HepG2 (cell line): ENCODE results near the gene TTC31. TPM values are rescaled to one million over a fixed set of nuclear protein-coding genes. Genes with fewer than 3 reads are reported as not detected.

Experiments
- GABPA ChIP-seq, 2 experiments: IDR thresholded peaks; 2 replicates each; pipeline ENCODE4 v1.6.1; 2011 to 2016; ENCODE audit warnings: low read depth in 2 of 2, low read length in 1 of 2, missing biosample characterization in 1 of 2, missing genetic modification characterization in 1 of 2
- MIER3 ChIP-seq: IDR thresholded peaks from 2 replicates; pipeline ENCODE4 v1.6.1; 2016; ENCODE audit warnings: missing compliant biosample characterization, borderline replicate concordance
- MTF2 ChIP-seq: sonication (generic); formaldehyde crosslinking; IDR thresholded peaks from 2 replicates; pipeline ENCODE4 v1.5.0; 2020; ENCODE audit warnings: missing genetic modification reagents, borderline replicate concordance
- MXD4 ChIP-seq: IDR thresholded peaks from 2 replicates; pipeline ENCODE4 v1.6.1; 2016; ENCODE audit warnings: mild to moderate bottlenecking, missing biosample characterization, missing genetic modification reagents
- NR3C1 ChIP-seq: sonication (generic); formaldehyde crosslinking; IDR thresholded peaks from 2 replicates; pipeline ENCODE4 v1.4.0; 2020; ENCODE audit warnings: missing genetic modification reagents
- PPARG ChIP-seq: conservative IDR thresholded peaks from 2 replicates; pipeline ENCODE4 v1.6.1; 2016; ENCODE audit warnings: missing biosample characterization, missing genetic modification reagents
- SP4 ChIP-seq: sonication (generic); formaldehyde crosslinking; IDR thresholded peaks from 2 replicates; pipeline ENCODE4 v1.8.1; 2023; ENCODE audit warnings: mild to moderate bottlenecking, missing genetic modification reagents
- XBP1 ChIP-seq: sonication (generic); formaldehyde crosslinking; IDR thresholded peaks from 2 replicates; pipeline ENCODE4 v1.5.0; 2020; ENCODE audit warnings: missing genetic modification reagents
- ZKSCAN5 ChIP-seq: sonication (generic); formaldehyde crosslinking; IDR thresholded peaks from 2 replicates; pipeline ENCODE4 v1.5.1; 2020; ENCODE audit warnings: mild to moderate bottlenecking, missing genetic modification reagents
- ZNF121 ChIP-seq: sonication (generic); formaldehyde crosslinking; IDR thresholded peaks from 2 replicates; pipeline ENCODE4 v1.5.0; 2020; ENCODE audit warnings: mild to moderate bottlenecking, missing genetic modification reagents
- ZNF136 ChIP-seq: sonication (generic); formaldehyde crosslinking; IDR thresholded peaks from 2 replicates; pipeline ENCODE4 v1.8.1; 2022; ENCODE audit warnings: low read depth, mild to moderate bottlenecking, moderate library complexity, missing genetic modification reagents
- ZNF160 ChIP-seq: sonication (generic); formaldehyde crosslinking; IDR thresholded peaks from 2 replicates; pipeline ENCODE4 v1.8.0; 2022; ENCODE audit warnings: mild to moderate bottlenecking, inconsistent platforms, missing genetic modification reagents
- ZNF260 ChIP-seq: sonication (generic); formaldehyde crosslinking; IDR thresholded peaks from 2 replicates; pipeline ENCODE4 v1.4.0; 2020; ENCODE audit warnings: missing genetic modification reagents, low read depth, mild to moderate bottlenecking, borderline replicate concordance
- ZNF274 ChIP-seq: sonication (generic); formaldehyde crosslinking; IDR thresholded peaks from 2 replicates; pipeline ENCODE4 v1.5.1; 2020; ENCODE audit warnings: mild to moderate bottlenecking, missing genetic modification reagents
- ZNF296 ChIP-seq: sonication (generic); formaldehyde crosslinking; conservative IDR thresholded peaks from 2 replicates; pipeline ENCODE4 v1.5.0; 2020; ENCODE audit warnings: mild to moderate bottlenecking, missing genetic modification reagents
- ZNF652 ChIP-seq: IDR thresholded peaks from 2 replicates; pipeline ENCODE4 v1.6.1; 2016; ENCODE audit warnings: low read depth, borderline replicate concordance
- polyA plus RNA-seq, 8 experiments: library from polyadenylated mRNA; depleted of rRNA in 3 of 8; stranded (reverse) in 7 of 8; unstranded in 1 of 8; fragments of >200 nt; fragmentation: Illumina TruSeq in 4 of 8; extraction: Trizol in 4 of 8; gene quantifications; 2 replicates each; pipeline versions ENCODE4 v1.2.1 to v1.2.3, GENCODE V29; 2011 to 2016; ENCODE audit warnings: low read depth in 4 of 8, missing spikeins in 1 of 8, mixed read lengths in 1 of 8; ENCODE audit not compliant: insufficient read depth in 1 of 8
- total RNA-seq, 5 experiments: library from RNA; depleted of rRNA; stranded (reverse); fragments of >200 nt; fragmentation: Illumina TruSeq; extraction: Trizol; gene quantifications; 2 replicates each; pipeline ENCODE4 v1.2.3, GENCODE V29; 2016; ENCODE audit warnings: low read depth in 1 of 5
- TF ChIP-seq, protein P1 (sequence below): sonication (generic); formaldehyde crosslinking; IDR thresholded peaks from 2 replicates; pipeline ENCODE4 v1.8.1; 2023; ENCODE audit warnings: mild to moderate bottlenecking, missing genetic modification reagents
- TF ChIP-seq, protein P2 (sequence below): sonication (generic); formaldehyde crosslinking; IDR thresholded peaks from 2 replicates; pipeline ENCODE4 v1.4.0; 2020; ENCODE audit warnings: missing genetic modification reagents, low read depth, mild to moderate bottlenecking, borderline replicate concordance
- TF ChIP-seq, protein P3 (sequence below): sonication (generic); formaldehyde crosslinking; IDR thresholded peaks from 2 replicates; pipeline ENCODE4 v1.4.0; 2020; ENCODE audit warnings: missing genetic modification reagents, mild to moderate bottlenecking, borderline replicate concordance
- TF ChIP-seq, protein P4 (sequence below): sonication (generic); formaldehyde crosslinking; conservative IDR thresholded peaks from 2 replicates; pipeline ENCODE4 v1.5.0; 2020; ENCODE audit warnings: missing genetic modification reagents
- TF ChIP-seq, protein P5 (sequence below): sonication (generic); formaldehyde crosslinking; IDR thresholded peaks from 2 replicates; pipeline ENCODE4 v1.8.0; 2022; ENCODE audit warnings: missing genetic modification reagents, mild to moderate bottlenecking, moderate library complexity, borderline replicate concordance

The TTC31 gene
- total and polyA plus RNA-seq, 2 of the 13 experiments (the other 11 are each of a cell fraction or from before 2014, with no cell fraction given) = 28.3 to 39.5 TPM

DNA sequence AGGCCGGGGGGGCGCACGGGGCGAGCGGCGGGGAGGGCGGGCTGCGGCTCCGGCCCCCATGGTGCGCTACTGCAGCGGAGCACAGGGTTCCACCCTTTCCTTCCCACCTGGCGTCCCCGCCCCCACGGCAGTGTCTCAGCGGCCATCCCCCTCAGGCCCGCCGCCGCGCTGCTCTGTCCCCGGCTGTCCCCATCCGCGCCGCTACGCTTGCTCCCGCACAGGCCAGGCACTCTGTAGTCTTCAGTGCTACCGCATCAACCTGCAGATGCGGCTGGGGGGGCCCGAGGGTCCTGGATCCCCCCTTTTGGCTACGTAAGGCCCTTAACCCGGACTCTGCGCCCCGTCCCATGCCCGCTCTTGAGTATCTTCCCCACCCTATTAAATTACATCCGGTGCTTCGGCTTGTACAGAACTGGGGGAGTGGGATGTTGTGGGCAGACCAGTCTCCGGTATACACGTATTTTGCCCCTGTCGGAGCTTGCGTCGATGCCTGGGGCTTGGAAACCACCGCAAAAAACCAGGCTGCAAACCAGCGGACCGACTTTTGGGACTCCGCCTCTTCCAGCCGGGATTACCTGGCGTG is 25.2 kb upstream of the TTC31 start (continued):
- no peak for TF ChIP-seq NR3C1 (CRISPR knock-in tag)
- no peak for TF ChIP-seq ZKSCAN5 (CRISPR knock-in tag)
- TF ChIP-seq SP4 = 0 out of 2 replicates have a peak, but pooled peaks have one; percentile 54
- TF ChIP-seq, protein P1, sequence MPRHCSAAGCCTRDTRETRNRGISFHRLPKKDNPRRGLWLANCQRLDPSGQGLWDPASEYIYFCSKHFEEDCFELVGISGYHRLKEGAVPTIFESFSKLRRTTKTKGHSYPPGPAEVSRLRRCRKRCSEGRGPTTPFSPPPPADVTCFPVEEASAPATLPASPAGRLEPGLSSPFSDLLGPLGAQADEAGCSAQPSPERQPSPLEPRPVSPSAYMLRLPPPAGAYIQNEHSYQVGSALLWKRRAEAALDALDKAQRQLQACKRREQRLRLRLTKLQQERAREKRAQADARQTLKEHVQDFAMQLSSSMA (CRISPR knock-in tag) = peak; percentile 68; the same call in 1 of the 2 replicates
- peak; percentile 84 for TF ChIP-seq ZNF652
- TF ChIP-seq, protein P2, sequence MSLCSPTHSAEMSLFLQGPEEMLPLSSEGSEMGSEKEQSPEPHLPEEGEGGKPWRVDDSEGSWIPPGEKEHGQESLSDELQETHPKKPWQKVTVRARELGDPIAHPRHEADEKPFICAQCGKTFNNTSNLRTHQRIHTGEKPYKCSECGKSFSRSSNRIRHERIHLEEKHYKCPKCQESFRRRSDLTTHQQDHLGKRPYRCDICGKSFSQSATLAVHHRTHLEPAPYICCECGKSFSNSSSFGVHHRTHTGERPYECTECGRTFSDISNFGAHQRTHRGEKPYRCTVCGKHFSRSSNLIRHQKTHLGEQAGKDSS (CRISPR knock-in tag) = peak; percentile 63; the same call in 1 of the 2 replicates
- TF ChIP-seq, protein P3, sequence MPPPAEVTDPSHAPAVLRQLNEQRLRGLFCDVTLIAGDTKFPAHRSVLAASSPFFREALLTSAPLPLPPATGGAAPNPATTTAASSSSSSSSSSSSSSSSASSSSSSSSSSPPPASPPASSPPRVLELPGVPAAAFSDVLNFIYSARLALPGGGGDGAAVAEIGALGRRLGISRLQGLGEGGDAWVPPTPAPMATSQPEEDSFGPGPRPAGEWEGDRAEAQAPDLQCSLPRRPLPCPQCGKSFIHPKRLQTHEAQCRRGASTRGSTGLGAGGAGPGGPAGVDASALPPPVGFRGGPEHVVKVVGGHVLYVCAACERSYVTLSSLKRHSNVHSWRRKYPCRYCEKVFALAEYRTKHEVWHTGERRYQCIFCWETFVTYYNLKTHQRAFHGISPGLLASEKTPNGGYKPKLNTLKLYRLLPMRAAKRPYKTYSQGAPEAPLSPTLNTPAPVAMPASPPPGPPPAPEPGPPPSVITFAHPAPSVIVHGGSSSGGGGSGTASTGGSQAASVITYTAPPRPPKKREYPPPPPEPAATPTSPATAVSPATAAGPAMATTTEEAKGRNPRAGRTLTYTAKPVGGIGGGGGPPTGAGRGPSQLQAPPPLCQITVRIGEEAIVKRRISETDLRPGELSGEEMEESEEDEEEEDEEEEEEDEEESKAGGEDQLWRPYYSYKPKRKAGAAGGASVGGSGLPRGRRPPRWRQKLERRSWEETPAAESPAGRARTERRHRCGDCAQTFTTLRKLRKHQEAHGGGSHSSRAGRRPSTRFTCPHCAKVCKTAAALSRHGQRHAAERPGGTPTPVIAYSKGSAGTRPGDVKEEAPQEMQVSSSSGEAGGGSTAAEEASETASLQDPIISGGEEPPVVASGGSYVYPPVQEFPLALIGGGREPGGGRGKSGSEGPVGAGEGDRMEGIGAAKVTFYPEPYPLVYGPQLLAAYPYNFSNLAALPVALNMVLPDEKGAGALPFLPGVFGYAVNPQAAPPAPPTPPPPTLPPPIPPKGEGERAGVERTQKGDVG = no peak
- TF ChIP-seq ZNF121 (CRISPR knock-in tag) = peak; percentile 44; the same call in 1 of the 2 replicates
- TF ChIP-seq ZNF260 (CRISPR knock-in tag) = no peak
- TF ChIP-seq PPARG = no peak; the same call in 1 of the 2 replicates
- TF ChIP-seq ZNF274 (CRISPR knock-in tag) = peak; percentile 81; the same call in 1 of the 2 replicates
- TF ChIP-seq ZNF136 (CRISPR knock-in tag) = peak; percentile 47; the same call in 1 of the 2 replicates
- TF ChIP-seq, protein P4, sequence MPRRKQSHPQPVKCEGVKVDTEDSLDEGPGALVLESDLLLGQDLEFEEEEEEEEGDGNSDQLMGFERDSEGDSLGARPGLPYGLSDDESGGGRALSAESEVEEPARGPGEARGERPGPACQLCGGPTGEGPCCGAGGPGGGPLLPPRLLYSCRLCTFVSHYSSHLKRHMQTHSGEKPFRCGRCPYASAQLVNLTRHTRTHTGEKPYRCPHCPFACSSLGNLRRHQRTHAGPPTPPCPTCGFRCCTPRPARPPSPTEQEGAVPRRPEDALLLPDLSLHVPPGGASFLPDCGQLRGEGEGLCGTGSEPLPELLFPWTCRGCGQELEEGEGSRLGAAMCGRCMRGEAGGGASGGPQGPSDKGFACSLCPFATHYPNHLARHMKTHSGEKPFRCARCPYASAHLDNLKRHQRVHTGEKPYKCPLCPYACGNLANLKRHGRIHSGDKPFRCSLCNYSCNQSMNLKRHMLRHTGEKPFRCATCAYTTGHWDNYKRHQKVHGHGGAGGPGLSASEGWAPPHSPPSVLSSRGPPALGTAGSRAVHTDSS (CRISPR knock-in tag) = no peak
- no peak for TF ChIP-seq MXD4 (CRISPR knock-in tag)
- no peak for TF ChIP-seq MIER3
- TF ChIP-seq GABPA (IDR thresholded peaks at IDR 0.05; ENCODE audit: low read depth, low read length) = no peak
- no peak; the same call in 1 of the 2 replicates for TF ChIP-seq GABPA (CRISPR knock-in tag; IDR thresholded peaks at IDR 0.05; ENCODE audit: low read depth)
- TF ChIP-seq, protein P5, sequence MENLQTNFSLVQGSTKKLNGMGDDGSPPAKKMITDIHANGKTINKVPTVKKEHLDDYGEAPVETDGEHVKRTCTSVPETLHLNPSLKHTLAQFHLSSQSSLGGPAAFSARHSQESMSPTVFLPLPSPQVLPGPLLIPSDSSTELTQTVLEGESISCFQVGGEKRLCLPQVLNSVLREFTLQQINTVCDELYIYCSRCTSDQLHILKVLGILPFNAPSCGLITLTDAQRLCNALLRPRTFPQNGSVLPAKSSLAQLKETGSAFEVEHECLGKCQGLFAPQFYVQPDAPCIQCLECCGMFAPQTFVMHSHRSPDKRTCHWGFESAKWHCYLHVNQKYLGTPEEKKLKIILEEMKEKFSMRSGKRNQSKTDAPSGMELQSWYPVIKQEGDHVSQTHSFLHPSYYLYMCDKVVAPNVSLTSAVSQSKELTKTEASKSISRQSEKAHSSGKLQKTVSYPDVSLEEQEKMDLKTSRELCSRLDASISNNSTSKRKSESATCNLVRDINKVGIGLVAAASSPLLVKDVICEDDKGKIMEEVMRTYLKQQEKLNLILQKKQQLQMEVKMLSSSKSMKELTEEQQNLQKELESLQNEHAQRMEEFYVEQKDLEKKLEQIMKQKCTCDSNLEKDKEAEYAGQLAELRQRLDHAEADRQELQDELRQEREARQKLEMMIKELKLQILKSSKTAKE (CRISPR knock-in tag) = peak; percentile 48
- TF ChIP-seq XBP1 (CRISPR knock-in tag) = no peak
- TF ChIP-seq ZNF160 = no peak
- no peak for TF ChIP-seq MTF2 (CRISPR knock-in tag)
- TF ChIP-seq ZNF296 (CRISPR knock-in tag) = no peak
